ENCODE results near the gene SRSF1. TPM values are rescaled to one million over a fixed set of nuclear protein-coding genes. Genes with fewer than 3 reads are reported as not detected.

The SRSF1 gene
- total RNA-seq, 1 donor from 2014 or later: 153 TPM

GRCh38 chr17:58002973-58003372, 4.1 kb downstream of the SRSF1 start:
- no peak overlapping the region for H3K27ac ChIP-seq
- intact Hi-C loops (cut with DNase I): no loop called here
- no peak for ATAC-seq
- peaks cover 71% of the 10 kb centered on the region for H3K36me3 ChIP-seq
- H3K9me3 ChIP-seq: no peaks in the 10 kb centered on the region
- no peak overlapping the region for H3K4me3 ChIP-seq
- DNase-seq: no peak
- TF ChIP-seq CTCF (IDR thresholded peaks at IDR 0.05): no peak
- peaks cover 49% of the 10 kb centered on the region for H3K4me1 ChIP-seq
- H3K27me3 ChIP-seq: no peaks in the 10 kb centered on the region

GRCh38 chr17:58002154-58002948, 4.7 kb downstream of the SRSF1 start:
- no peak for TF ChIP-seq CTCF (IDR thresholded peaks at IDR 0.05)
- ATAC-seq (no peak), DNase-seq (no peak)
- Histone ChIP-seq H3K4me3 (no peak overlapping the region), H3K27me3 (no peaks in the 10 kb centered on the region), H3K36me3 (peaks cover 76% of the 10 kb centered on the region), H3K27ac (no peak overlapping the region), H3K9me3 (no peaks in the 10 kb centered on the region), H3K4me1 (peaks cover 47% of the 10 kb centered on the region)
- intact Hi-C loops (cut with DNase I): no loop called here

GRCh38 chr17:58001461-58002124, 5.5 kb downstream of the SRSF1 start:
- no peaks in the 10 kb centered on the region for H3K9me3 ChIP-seq
- peaks cover 83% of the 10 kb centered on the region for H3K36me3 ChIP-seq
- TF ChIP-seq CTCF (IDR thresholded peaks at IDR 0.05): no peak
- H3K4me3 ChIP-seq: no peak overlapping the region
- H3K27ac ChIP-seq: no peak overlapping the region
- no peaks in the 10 kb centered on the region for H3K27me3 ChIP-seq
- H3K4me1 ChIP-seq: peaks cover 47% of the 10 kb centered on the region
- intact Hi-C loops (cut with DNase I): no loop called here
- ATAC-seq (no peak), DNase-seq (no peak)

DNA sequence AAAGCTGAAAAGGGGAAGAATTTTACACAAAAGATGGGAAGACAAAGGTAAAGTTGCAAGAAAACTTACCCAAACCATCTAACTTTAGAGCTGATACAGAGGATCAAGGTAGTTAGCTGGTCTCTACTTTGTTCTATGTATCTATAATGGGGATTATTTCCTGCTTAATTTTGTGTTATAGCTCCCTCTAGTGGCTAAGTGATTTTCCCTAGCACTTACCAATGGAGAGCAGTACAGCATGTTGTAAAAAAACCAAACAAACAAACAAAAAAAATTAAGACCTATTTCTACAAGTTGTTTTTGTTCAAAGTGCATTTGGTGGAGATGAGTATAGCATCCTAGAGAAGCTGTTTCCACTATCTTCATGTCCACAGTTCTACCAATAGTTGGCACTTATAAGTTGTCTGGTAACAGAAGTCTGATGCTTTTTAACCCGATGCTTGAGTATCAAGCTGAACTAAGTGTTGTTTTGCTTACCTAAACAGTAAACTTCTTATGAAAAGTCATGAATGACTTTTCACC, 7.5 kb downstream of the SRSF1 start:
- Histone ChIP-seq H3K36me3 (peaks cover 73% of the 10 kb centered on the region), H3K27ac (no peak overlapping the region), H3K27me3 (no peaks in the 10 kb centered on the region), H3K9me3 (no peaks in the 10 kb centered on the region), H3K4me3 (no peak overlapping the region), H3K4me1 (peaks cover 41% of the 10 kb centered on the region)
- ATAC-seq (peak; percentile 89), DNase-seq (no peak)
- TF ChIP-seq CTCF (IDR thresholded peaks at IDR 0.05): peak; percentile 89
- intact Hi-C loops (cut with DNase I): loop anchor here (5.0 kb wide), 1 partner anchor 142 kb away; no protein-coding TSS in a partner anchor

GRCh38 chr17:57999010-57999495, 8.0 kb downstream of the SRSF1 start:
- no peak for DNase-seq
- Histone ChIP-seq H3K36me3 (peaks cover 68% of the 10 kb centered on the region), H3K27ac (no peak overlapping the region), H3K27me3 (no peaks in the 10 kb centered on the region), H3K4me3 (no peak overlapping the region), H3K9me3 (no peaks in the 10 kb centered on the region), H3K4me1 (peaks cover 36% of the 10 kb centered on the region)
- no peak for TF ChIP-seq CTCF (IDR thresholded peaks at IDR 0.05)
- intact Hi-C loops (cut with DNase I): loop anchor here (5.0 kb wide), 1 partner anchor 142 kb away; no protein-coding TSS in a partner anchor
- no peak for ATAC-seq
